ENCODE measurements around the gene KRT73.

The KRT73 gene

DNA sequence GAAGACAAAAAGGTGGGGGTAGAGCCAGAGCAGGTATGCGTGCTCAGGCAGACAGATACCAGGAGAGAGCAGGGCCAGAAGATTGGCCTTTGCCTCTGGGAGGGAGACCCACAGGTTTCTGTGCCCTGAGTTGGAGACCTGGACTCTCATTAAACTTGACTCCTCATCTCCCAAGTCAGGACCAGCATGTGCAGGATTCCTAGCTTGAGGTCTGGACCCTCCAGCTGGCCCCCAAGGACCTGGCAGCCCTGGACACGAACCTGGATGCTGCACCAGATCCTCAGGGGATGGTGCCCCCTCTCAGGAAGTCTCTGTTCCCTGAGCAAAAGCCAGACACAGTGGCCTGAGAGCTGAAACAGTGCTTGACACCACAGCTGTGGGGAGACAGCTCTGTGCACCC is 10.5 kb upstream of the KRT73 start:
- no peak overlapping the region for H3K4me3 ChIP-seq (ENCODE audit: low read depth, low read length)

DNA sequence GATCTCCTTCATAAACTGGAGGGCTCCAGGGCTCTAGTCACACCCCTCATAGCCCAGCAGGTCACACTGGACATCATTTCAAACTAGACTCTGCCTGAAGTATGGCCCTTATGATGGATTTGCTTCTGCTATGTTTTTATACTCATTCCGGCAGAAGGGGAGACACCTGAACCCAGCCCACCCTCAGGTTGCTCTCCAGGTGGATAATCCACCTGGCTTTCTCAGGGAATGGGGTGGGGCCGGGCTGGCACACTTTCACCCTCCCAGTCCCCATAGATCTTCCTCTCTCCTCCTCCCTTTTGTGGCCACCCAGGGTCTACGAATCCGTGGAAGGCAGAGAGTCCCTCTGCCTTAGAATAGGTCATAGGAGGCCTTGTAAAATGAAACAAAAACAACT is 9.8 kb upstream of the KRT73 start:
- DNase-seq (ENCODE audit: low read depth) = no peak
- H3K4me3 ChIP-seq (ENCODE audit: low read depth, low read length) = no peak overlapping the region

More for the DNA sequence above, 10.5 kb upstream of the KRT73 start:
- DNase-seq (ENCODE audit: low read depth) = no peak

DNA sequence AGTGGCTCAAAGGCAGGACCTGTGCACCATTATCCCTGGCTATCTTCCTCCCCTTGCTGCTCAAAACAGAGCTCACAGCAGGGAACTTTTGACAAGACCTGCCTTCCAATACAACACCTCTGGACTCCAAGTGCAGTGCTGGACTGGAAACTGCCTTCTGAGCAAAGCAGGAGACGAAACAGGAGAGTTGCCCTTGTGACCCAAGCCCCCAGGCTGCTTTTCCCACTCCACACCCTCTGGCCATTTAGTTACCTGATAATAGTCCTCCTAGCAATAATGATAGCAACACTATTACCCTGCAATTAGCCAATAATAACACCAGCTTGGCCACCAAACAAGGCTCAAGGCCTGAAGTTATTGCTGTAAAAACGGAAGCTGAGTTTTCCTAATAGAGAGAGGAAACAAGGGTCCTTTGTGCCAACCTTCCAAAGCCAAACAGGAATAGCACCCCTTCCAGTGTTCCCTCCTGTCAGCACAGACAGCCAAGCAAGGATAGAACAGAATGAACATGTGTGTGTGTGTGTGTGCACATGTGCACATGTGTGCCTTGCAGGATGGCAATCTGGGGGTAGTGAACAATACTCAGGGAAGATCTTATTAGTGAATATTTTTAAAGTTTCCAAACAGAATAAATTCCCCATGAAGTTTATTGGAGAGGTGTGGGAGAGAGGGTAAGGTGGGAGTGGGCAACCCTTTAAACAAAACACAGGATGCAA is 9.2 kb upstream of the KRT73 start:
- no peak for DNase-seq (ENCODE audit: low read depth)
- H3K4me3 ChIP-seq (ENCODE audit: low read depth, low read length) = no peak overlapping the region

DNA sequence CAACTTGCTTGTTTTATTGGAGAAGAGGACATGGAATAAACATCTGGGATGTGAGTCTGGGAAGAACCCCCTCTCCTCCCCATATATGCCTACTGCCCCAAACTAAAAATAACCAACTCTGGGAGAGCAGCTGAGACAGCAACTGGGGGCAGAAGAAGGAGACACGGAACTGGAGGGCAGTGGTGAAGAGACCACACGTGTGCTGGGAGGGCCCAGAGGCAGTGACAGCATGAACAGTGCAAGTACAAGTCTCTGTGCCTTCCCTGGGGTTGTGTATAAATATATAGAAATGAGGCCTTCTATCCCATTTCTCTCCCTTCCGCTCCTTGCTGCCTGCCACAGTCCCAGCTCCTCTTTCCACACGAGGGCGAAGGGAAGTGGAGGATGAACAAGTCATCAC is 4.0 kb upstream of the KRT73 start:
- no peak for DNase-seq (ENCODE audit: low read depth)
- no peak overlapping the region for H3K4me3 ChIP-seq (ENCODE audit: low read depth, low read length)

DNA sequence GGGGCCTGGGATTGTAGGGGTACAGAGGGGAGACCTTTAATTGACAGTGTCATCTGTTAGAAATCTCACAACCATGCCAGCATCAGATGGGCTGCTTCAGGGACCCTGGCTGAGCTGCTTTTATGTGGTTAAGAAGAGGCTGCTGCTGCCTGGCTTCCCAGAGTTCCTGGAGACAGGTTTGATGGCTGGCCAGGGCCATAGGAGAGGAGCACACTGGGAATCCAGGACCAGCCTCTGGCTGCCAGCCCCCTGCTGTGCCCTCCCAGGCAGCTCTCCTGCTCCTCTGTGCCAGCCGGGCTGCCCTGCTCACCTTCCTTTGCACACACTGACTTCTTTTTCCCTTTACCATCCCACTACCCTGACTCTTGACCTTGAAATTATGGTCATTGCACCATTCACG is 507 bp upstream of the KRT73 start:
- DNase-seq (ENCODE audit: low read depth) = no peak
- no peak overlapping the region for H3K4me3 ChIP-seq (ENCODE audit: low read depth, low read length)

DNA sequence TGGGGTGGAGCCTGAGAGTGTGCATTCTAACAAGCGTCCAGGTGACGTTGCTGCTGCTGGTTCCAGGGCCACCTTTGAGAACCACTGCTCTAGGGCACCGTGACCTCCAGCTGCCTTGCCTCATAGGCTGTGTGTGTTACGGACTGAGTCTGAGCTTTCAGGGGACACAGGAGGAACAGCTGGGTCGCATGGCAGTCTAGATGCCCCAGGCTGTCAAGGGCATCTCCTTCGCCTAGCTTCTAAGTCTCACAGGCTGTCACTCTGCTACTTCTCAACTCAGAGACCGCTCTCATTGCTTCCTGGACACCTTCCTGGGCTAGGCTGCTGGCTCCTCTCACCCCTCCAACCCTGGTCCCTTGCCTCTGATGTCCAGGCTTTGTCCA is 965 bp downstream of the KRT73 start:
- no peak overlapping the region for H3K4me3 ChIP-seq (ENCODE audit: low read depth, low read length)
- no peak for DNase-seq (ENCODE audit: low read depth)

DNA sequence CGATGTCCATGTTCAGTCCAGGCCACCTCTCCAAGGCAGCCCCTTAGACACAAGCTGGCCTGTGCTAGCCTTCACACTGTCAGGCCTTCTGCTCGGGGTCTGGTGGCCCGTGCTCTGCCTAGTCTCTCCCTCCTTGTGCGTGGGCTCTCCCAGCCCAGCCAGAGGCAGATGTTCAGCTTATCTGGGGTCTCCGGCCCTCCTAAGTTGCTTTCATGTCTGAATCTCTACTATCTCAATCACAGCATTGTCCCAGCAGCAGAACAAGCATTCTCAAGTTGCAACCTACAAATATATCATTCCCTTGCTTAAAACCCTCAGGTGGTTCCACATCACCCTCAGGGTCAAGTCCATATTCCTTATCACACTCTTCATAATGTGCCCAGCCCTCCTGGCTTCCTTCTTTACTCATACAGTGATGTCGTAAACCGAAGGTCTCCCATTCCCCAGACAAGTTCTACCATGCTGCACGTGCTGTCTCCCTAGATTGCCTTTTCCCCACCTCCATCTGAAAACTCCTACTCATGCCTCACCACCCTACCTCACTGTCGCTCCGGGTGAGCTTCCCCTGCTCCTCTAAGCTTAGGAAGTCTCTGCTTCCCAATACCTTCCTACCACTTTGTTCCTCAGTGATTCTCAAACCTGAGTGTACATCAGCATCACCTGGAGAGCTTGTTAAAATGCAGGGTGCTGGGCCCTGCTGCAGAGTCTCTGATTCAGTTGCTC is 1.5 kb downstream of the KRT73 start:
- H3K4me3 ChIP-seq (ENCODE audit: low read depth, low read length) = no peak overlapping the region
- no peak for DNase-seq (ENCODE audit: low read depth)

DNA sequence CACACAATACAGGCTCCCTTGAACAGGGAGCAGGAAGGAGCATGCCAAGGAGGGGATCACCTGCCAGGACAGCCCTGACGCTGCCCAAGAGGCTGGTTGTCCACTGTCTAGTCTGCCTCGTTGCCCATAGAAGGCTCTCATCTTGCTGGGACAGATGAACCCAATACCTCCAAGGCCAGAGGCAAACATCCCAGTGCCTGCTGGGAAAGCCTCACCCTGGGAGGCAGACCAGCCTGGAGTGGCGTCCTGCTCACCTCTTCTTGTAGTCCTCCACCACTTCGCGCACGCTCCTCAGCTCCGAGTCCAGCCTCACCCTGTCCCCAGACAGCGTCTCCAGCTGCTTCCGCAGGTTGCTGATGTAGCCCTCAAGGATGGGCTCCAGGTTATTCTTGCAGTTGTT is 2.4 kb downstream of the KRT73 start:
- no peak overlapping the region for H3K4me3 ChIP-seq (ENCODE audit: low read depth, low read length)
- no peak for DNase-seq (ENCODE audit: low read depth)

DNA sequence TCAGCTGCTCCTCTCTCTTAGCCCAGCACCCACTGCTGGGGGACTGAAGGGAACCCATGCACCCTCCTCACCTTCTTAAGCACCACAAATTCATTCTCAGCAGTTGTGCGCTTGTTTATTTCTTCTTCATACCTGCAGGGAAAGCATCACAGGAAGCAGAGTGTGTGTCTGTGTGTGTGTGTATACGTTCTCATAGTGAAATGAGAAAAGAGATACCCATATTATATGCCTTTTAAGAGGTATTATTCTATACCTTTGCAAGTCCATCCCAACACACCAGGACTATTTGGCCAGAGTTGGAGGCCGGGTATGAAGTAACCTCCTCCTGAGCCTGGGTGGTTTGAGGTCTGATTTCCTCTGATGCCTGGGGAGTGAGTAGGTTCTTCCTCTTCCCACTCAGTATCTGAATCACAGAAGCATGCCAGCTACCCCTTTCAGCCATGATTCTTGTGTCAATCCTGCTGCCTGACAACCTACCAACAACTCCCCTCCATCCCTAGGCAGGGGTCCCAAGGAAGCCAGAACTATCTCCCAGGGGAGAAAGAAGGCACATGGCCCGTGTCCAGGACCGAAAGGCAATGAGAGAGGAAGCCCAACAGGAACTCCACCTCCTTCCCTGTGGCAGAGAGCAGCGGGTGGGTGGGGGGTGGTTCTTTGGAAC is 3.0 kb downstream of the KRT73 start:
- H3K4me3 ChIP-seq (ENCODE audit: low read depth, low read length) = no peak overlapping the region
- DNase-seq (ENCODE audit: low read depth) = no peak

DNA sequence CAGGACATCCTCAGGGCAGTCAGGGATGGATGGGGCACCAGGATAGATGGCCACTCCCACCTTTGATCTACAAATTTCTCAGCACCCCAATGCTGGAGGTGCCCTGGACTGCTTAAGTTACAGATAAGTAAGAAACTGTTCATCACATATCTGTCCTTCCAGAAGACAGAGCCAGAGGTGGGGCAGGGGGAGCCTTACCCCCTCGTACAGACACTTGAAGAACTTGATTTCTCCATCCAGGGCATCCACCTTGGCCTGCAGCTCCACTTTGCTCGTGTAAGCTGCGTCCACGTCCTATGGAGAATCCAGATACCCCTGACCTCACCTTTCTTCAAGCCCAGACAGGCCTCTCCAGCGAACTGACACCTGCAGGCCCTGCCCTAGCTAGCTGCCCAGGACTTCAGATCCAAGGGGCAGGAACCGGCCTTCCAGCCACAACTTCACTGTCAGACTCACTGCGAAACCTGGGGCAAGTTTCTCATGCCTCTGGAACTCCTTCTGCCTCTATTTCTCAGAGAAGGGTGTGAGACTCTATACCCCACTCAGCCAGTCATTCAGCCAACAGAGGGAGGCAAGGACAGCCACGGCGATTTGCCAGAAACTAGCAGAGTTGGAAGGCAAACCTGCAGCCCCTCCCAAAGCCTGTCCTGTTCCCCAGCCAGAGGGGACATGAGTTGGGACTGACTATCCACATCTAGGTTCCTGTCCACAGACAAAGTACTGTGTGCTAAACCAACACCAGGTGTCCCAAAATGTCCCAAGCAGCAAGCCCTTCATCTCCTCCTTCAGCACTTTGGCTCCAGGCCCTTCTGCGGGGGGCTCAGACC is 3.8 kb downstream of the KRT73 start:
- no peak for DNase-seq (ENCODE audit: low read depth)
- H3K4me3 ChIP-seq (ENCODE audit: low read depth, low read length) = no peak overlapping the region

DNA sequence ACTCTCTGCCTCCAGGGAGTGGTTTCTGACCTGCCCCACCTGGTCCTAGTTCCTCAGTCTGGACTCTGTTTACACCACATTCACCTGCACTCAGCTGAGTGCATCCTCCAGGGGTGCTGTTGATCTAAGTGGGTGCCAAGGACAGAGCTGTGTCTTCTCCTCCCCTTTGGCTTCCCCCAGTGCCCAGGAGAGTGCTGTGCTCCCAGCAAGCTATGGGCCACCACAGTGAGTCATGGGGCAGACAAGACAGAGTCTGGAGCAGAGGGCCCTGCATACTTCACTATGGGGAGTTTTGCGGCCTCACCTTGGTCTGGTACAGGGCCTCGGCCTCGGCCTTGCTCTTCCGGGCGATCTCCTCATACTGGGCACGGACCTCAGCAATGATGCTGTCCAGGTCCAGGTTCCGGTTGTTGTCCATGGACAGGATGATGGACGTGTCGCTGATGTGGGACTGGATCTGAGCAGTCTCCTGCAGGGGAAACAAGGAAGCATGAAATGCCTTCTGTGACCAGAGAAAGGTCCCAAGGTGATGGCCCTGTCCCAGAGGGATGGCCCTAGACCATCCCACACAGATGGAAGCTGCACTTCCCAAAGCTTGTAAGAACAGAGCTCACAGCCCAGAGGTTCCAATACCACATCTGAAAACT is 4.9 kb downstream of the KRT73 start:
- DNase-seq (ENCODE audit: low read depth) = no peak
- H3K4me3 ChIP-seq (ENCODE audit: low read depth, low read length) = no peak overlapping the region

DNA sequence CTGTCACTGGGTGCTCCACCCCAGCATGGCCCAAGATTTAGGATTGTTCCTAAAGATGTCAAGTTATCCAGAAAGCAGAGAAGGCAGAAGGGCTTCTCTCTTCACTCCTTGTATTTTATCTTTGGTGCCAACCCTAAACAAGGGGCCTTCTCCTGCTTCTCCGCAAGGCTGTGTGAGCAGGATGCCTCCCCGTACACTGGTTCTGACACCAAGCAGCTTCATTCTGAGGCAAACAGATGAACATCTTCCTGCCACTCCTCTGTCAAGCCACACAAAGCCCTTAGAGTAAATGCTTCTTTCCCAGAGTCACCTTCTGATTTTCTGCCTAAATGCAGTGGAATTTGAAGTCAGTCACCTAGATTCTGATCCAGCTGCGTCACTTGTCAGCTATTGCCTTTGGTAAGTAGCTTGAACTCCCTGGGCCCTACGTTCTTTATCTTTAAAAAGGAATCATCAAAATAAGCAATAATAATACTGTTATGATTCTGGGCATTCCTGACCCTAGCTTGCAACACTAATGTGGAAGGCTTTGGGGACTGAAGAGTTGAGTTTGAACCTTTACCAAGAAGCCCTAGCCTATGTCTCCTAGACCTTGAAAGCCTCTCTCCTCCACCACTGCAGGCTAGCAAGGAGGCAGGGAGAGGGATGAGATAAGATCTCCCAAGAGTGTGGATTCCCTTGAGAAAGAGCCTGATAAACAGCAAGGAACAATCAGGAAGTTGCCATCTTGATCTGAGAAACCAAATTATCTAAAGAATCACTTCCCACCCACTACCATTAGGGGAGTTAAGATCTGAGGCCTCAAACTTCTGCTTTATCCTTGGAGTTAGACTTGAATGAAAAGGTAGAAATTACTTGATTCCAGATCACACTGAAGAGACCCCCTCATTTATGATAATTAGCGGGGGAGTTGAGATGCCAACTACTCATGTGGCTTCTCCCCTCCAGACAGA is 5.7 kb downstream of the KRT73 start:
- no peak for DNase-seq (ENCODE audit: low read depth)
- no peak overlapping the region for H3K4me3 ChIP-seq (ENCODE audit: low read depth, low read length)

DNA sequence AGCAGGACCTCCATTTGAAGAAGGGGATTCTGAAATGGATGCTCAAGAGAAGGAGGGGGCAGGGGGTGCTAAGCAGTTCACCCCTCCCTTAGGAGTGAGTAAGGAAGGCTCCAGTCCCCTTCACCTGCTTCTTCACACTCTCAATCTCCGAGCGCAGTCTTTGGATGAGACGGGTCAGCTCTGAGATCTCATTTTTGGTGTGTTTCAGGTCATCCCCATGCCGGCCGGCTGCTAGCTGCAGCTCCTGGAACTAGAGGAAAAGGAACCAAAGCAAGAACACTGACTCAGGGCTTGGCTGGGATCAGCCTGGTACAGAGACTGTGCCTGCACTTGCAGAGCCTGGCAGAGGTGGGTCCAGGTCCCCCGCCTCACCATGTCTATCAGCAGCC is 7.3 kb downstream of the KRT73 start:
- DNase-seq (ENCODE audit: low read depth) = no peak

DNA sequence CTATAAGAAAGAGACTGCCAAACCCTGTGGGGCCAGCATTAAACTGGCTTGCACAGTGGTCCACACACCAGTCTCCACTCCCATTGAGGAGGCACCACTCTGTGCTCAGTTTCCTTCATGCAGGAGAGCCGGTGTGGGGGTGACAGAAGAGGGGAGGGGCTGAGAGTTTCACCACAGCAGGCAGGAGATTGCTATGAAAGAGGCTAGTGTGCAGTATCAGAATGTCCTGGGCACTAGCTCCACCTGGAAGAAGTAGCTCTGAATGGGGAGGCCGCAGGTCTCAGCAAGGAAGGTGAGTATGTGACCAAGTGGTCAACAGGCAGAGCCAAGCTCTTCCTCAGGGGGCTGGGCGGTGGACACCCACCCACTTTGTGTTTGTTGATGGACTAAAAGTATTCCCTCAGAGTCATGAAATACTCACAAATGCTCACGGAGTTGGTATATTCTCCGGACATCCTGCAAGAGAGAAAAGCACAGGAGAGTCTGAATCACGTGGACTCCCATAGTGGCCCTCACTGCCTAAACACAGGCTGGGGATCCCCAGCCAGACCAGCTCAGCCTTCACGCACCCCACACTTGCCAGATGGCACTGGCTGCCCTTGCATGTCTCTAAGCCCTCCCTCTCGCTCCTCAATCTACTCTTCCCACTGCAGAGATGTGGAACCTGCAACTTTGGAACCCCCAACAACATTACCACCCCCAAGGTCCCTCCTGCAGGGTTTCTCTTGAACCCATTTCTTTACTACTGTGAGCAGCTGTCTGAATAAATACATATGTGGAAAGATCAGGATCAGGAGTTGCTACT is 9.3 kb downstream of the KRT73 start:
- DNase-seq (ENCODE audit: low read depth) = no peak
- H3K4me3 ChIP-seq (ENCODE audit: low read depth, low read length) = no peak overlapping the region

More for the DNA sequence above, 7.3 kb downstream of the KRT73 start:
- no peak overlapping the region for H3K4me3 ChIP-seq (ENCODE audit: low read depth, low read length)

DNA sequence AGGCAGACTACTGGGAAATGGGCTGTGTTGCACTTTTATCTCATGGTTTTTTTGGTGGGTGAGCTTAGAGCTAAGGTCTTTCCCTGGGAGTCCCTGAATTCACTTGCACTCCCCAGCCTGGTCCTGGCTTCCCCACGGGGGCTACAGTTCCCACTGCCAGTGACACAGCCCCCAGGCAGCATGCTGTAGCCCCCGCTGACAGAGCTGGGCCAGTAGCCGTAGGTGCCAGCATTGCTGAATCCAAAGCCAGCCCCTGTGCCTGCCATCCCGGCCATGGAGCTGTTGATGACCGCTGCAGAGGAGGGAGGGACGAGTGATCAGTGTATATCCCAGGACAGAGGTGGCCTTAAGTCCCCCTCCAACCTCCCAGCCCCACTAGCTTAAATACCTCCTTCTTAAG is 10.2 kb downstream of the KRT73 start:
- no peak overlapping the region for H3K4me3 ChIP-seq (ENCODE audit: low read depth, low read length)
- DNase-seq (ENCODE audit: low read depth) = no peak

DNA sequence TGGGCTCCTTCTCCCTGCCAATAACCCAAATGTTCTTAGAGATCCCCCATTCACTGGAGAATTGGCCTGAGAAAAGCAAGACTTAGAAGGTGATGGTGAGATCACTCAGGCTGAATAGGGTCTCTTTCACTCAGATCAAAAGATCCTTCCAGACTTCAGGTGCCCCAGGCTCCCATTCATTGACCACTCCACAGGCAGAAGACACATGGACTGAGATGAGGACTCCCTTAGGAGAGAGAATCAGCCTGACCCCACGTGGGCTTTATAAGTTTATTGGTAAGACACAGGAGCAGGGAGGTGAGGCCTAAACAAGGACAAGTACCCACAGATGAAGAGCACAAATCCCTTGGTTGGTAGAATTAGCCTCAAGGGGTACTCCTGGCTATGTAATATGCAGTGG is 11.0 kb downstream of the KRT73 start:
- H3K4me3 ChIP-seq (ENCODE audit: low read depth, low read length) = no peak overlapping the region
- DNase-seq (ENCODE audit: low read depth) = no peak

DNA sequence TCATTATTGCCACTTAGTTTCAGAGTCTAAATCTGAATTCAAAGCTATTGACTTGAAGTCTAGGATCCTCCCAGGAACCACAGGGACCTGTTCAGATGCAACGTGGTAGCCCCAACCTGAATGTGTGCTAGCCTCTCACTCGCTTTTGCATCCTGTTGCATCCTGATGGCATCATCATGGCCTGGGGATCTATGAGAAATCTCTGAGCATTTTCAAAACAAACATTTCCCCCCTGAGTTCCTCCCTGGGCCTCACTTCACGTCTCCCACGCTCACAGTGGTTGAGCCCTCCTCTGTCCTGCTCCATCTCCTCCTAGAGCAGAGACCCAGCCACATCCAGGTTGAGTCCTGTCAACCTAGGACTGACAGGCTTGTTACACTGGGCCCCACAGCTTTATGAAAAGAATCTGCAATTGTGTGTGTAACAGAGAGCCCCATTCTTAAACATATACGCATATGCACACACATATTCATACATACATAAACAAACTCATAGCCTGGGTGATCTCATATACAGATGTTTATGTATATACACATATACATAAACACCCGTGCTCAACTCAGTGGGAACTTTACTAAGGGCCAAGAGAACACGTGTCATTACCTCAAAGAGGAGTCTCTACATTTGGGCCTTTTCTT is 11.7 kb downstream of the KRT73 start:
- H3K4me3 ChIP-seq (ENCODE audit: low read depth, low read length) = no peak overlapping the region
- DNase-seq (ENCODE audit: low read depth) = no peak

All from skeletal muscle cell (primary cell).